IPS DF 6.9 (cell line): ENCODE measurements around the gene KCNH4.

Source experiments
- DNase-seq: peaks from one replicate; pipeline ENCODE4 v3.0.0-alpha.2; 2013; ENCODE audit warnings: low read depth, low spot score
- H3K27ac ChIP-seq: one replicate; pipeline ENCODE4 v1.5.1; 2013; ENCODE audit warnings: low read length, control low read depth
- H3K27me3 ChIP-seq: 2 replicates; pipeline ENCODE4 v1.6.1; 2013; ENCODE audit warnings: mild to moderate bottlenecking, low read length; ENCODE audit not compliant: control insufficient read depth, insufficient read depth
- H3K36me3 ChIP-seq: 2 replicates; pipeline ENCODE4 v1.6.1; 2013; ENCODE audit warnings: low read length; ENCODE audit not compliant: control insufficient read depth, insufficient read depth
- H3K4me1 ChIP-seq: 2 replicates; pipeline ENCODE4 v1.6.1; 2013; ENCODE audit warnings: low read length; ENCODE audit not compliant: control insufficient read depth, insufficient read depth
- H3K4me3 ChIP-seq: 2 replicates; pipeline ENCODE4 v1.5.1; 2013; ENCODE audit warnings: mild to moderate bottlenecking, low read length
- H3K9me3 ChIP-seq: 2 replicates; pipeline ENCODE4 v1.6.1; 2013; ENCODE audit warnings: low read length, inconsistent platforms; ENCODE audit not compliant: control insufficient read depth, insufficient read depth
- WGBS: extraction: QIAGEN DNeasy Blood & Tissue Kit; methylation state at CpG from one replicate; pipeline ENCODE4 v1.1.7; 2013; ENCODE audit warnings: mixed read lengths, missing lambda C conversion rate; ENCODE audit not compliant: insufficient read length, insufficient coverage; 5-methylcytosine and 5-hydroxymethylcytosine counted together

The KCNH4 gene

DNA sequence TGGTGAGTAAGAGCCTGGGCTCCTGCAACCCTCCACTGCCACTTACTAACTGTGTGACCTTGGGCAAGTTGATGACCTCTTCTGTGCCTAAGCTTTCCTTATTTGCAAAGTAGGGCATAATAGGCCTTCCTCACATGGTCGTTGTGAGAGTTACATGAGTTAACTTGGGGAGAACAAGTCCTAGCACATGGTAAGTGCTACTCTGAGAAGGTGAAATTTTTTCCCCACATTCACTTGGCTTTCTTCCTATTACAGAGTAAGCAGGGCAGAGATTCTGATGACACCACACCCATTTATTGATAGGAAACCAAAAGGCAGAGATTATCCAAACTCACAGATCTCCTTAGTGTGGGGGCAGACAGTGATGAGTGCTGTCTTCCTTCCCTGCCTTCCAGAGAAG, 1.6 kb downstream of the KCNH4 start:
- WGBS = no CpG with 5 or more reads among the region's 1 CpG
- Histone ChIP-seq H3K9me3 (no peaks in the 10 kb centered on the region), H3K27ac (no peak overlapping the region), H3K4me1 (no peaks in the 10 kb centered on the region; the same call in 1 of the 2 replicates), H3K27me3 (peaks cover 5% of the 10 kb centered on the region; the same call in 1 of the 2 replicates), H3K4me3 (no peak overlapping the region), H3K36me3 (no peaks in the 10 kb centered on the region)
- DNase-seq = no peak

DNA sequence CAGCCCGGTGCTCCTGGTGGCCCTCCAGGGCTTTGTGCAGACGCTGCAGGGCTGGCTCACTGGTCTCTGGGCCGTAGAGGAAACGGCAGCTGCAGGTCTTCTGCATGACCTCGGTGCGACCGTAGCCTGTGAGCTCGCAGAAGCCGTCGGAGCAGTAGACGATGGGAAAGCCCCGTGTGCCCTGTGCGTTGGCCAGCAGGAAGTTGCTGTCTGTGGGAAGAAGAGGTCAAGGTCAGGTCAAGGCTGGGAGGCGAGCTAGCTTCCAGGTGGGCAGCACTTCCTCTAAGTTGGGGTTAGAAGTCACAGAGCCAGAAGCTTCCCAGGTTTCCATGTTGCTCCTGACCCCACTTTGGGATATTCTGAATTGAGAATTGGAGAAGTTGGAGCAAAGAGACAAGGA, 2.1 kb downstream of the KCNH4 start:
- no CpG with 5 or more reads among the region's 14 CpGs for WGBS
- Histone ChIP-seq H3K9me3 (no peaks in the 10 kb centered on the region), H3K4me3 (no peak overlapping the region), H3K27me3 (peaks cover 5% of the 10 kb centered on the region; the same call in 1 of the 2 replicates), H3K4me1 (no peaks in the 10 kb centered on the region; the same call in 1 of the 2 replicates), H3K36me3 (no peaks in the 10 kb centered on the region), H3K27ac (no peak overlapping the region)
- DNase-seq = no peak

DNA sequence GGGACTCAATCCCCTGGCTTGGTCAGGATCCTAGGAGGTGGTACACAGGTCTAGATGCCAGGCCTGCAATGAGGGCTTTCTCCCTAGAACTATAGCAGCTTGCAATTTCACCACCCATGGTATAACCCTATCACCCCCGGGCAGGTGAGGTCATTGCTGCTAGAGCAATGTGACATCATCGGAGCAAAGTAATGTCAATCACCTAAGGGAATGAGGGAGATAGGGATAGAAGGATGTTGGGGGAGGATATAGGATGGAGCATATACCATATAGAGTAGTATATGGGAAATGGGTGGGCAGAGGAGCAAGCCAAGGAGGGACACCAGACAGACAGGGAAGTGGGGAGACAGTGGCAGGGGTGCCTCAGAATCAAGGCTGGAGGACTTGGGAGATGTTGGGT, 3.3 kb downstream of the KCNH4 start:
- peaks cover 2% of the 10 kb centered on the region; the same call in 1 of the 2 replicates for H3K27me3 ChIP-seq
- H3K36me3 ChIP-seq = no peaks in the 10 kb centered on the region
- no peak overlapping the region for H3K27ac ChIP-seq
- H3K4me1 ChIP-seq = no peaks in the 10 kb centered on the region; the same call in 1 of the 2 replicates
- DNase-seq = no peak
- no peak overlapping the region for H3K4me3 ChIP-seq
- no CpG with 5 or more reads among the region's 2 CpGs for WGBS
- no peaks in the 10 kb centered on the region for H3K9me3 ChIP-seq

DNA sequence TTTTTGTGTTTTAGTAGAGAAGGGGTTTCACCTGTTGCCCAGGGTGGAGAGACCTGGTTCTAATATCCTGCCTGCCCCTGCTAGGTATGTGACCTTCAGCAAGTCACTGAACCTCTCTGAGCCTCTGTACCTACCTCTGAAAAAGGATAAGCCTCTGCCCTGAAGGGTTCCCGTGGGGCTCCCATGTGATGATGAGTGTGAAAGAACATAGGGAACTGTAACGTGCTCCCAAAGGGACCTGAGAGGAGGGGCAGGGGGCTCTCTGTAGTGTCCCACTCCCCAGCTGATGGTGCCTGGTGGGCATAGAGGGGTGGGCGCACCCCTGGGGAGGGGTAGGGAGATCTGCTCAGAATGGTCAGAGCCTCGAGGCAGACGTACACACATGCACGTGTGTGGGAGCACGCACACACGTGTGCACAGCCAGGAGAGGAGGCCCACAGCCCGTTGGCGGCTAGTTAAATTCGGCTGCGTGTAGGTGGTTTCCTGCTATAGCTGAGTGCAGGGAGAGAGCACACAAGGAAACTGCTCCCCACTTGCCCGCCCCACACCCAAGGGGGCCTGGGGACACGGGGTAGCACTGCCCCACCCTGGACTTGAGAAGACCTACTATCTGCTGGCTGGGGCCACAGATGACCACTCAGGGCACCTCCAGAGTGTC, 6.7 kb downstream of the KCNH4 start:
- no peaks in the 10 kb centered on the region for H3K9me3 ChIP-seq
- WGBS = no CpG with 5 or more reads among the region's 14 CpGs
- H3K4me3 ChIP-seq = no peak overlapping the region
- H3K27me3 ChIP-seq = no peaks in the 10 kb centered on the region
- H3K27ac ChIP-seq = no peak overlapping the region
- H3K36me3 ChIP-seq = no peaks in the 10 kb centered on the region
- H3K4me1 ChIP-seq = no peaks in the 10 kb centered on the region
- no peak for DNase-seq

DNA sequence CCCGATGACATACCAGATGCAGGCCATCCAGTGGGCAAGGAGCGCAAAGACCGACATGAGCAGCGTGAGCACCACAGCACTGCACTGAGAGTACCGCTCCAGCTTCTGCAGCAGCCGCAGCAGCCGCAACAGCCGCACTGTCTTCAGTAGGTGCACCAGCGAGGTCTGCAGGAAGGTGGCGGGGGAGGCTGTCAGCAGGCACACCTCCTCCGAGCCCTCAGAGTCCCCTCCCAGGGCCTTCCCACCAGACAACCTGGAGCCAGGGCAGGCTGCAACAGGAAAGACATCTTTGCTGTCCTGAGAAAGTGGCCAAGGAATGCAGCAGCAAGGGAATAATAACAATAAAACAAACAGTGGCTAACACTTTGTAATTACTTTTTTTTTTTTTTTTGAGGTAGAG, 9.1 kb downstream of the KCNH4 start:
- no peak for DNase-seq
- Histone ChIP-seq H3K9me3 (no peaks in the 10 kb centered on the region), H3K4me3 (no peak overlapping the region), H3K27me3 (no peaks in the 10 kb centered on the region), H3K27ac (no peak overlapping the region), H3K36me3 (no peaks in the 10 kb centered on the region), H3K4me1 (no peaks in the 10 kb centered on the region)
- WGBS = no CpG with 5 or more reads among the region's 11 CpGs

DNA sequence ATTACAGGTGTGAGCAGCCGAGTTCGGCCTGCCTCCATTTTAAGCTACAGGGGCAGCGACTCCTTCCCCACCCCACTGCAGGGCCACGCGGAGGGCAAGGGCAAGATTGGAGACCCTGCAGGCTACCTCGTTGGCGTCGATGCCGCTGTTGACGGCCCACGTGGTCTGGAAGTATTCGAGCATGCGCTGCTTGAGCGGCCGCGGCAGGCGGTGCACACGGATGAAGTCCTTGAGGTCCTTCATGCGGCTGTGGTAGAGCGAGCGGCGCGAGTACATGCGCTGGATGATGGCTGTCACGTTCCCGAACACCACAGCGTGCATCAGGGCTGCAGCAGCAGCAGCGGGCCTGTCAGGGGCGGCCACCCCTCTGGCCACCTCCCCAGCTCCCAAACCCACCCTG, 11.6 kb downstream of the KCNH4 start:
- Histone ChIP-seq H3K4me3 (no peak overlapping the region), H3K27me3 (no peaks in the 10 kb centered on the region), H3K27ac (no peak overlapping the region), H3K4me1 (no peaks in the 10 kb centered on the region), H3K9me3 (no peaks in the 10 kb centered on the region), H3K36me3 (no peaks in the 10 kb centered on the region)
- DNase-seq = no peak
- no CpG with 5 or more reads among the region's 29 CpGs for WGBS

DNA sequence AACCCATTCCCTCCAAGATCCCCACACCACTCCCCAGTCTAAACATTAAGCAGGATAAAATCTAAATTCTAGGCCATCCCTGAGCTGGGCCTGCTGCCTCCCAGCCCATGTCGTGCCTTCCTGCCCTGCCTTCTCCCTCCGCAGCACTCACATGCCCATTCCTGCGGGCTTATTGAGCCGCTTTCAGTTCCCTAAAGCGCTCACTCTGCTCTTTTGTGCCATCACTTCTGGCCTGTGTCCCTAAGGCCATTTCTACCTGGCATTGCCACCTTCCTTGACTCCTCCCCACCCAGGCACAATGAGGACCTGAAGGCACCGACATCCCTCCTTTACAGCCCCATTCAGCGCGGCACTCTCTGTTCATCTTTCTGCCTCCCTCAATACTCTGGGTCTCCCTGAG, 13.1 kb downstream of the KCNH4 start:
- H3K27me3 ChIP-seq = no peaks in the 10 kb centered on the region
- no CpG with 5 or more reads among the region's 8 CpGs for WGBS
- H3K4me3 ChIP-seq = no peak overlapping the region
- no peak overlapping the region for H3K27ac ChIP-seq
- H3K36me3 ChIP-seq = no peaks in the 10 kb centered on the region
- no peaks in the 10 kb centered on the region for H3K9me3 ChIP-seq
- DNase-seq = no peak
- peaks cover 1% of the 10 kb centered on the region; the same call in 1 of the 2 replicates for H3K4me1 ChIP-seq

DNA sequence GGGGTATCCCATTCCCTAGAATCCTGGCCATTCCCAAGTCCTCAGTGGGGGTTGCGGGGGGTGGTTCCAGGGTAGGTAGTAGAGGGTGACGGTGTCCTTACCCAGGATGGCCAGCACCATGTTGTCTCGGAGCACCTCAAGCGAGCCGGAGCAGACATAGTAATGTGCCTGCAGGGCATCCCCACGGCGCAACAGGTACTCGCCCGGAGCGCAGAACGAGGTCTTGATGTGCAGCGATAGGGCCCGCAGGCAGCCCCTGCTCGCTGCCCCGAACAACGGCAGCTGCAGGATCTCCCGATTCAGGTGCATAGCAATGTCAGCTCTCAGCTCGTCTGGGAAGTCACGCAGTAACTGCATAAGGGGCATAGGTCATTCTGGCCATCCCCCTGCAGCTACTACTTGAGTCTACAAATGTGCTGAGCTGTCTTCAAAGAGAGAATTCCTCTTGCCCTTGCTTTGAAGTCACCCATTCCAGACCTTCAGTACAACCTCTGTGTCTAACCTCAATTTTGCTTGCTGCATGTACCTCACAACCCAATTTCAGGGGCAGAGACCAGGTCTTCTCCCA, 14.7 kb downstream of the KCNH4 start:
- Histone ChIP-seq H3K9me3 (no peaks in the 10 kb centered on the region), H3K4me3 (no peak overlapping the region), H3K4me1 (peaks cover 1% of the 10 kb centered on the region; the same call in 1 of the 2 replicates), H3K36me3 (no peaks in the 10 kb centered on the region), H3K27me3 (no peaks in the 10 kb centered on the region), H3K27ac (no peak overlapping the region)
- WGBS = no CpG with 5 or more reads among the region's 19 CpGs
- no peak for DNase-seq

DNA sequence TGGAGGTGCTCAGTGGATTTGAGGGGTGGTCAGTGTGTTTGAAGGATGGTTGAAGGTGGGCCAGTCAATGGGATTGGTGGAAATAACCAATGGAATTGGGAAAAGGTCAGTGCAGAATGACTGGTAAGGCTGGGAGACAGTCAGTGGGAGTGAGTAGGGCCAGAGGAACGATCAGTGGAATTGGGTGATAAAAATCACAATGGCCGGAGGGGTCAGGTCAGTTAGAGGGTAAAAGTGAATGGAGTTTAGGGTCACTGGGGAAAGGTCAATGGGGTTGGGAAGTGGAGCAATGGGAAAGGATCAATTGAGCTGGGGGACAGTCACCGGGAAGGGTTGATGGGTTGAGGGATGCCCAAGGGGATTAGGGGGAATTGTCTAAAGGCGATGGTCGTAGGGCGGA, 15.2 kb downstream of the KCNH4 start:
- Histone ChIP-seq H3K9me3 (no peaks in the 10 kb centered on the region), H3K27me3 (no peaks in the 10 kb centered on the region), H3K27ac (no peak overlapping the region), H3K4me1 (peaks cover 1% of the 10 kb centered on the region; the same call in 1 of the 2 replicates), H3K36me3 (no peaks in the 10 kb centered on the region), H3K4me3 (no peak overlapping the region)
- no CpG with 5 or more reads among the region's 6 CpGs for WGBS
- no peak for DNase-seq

DNA sequence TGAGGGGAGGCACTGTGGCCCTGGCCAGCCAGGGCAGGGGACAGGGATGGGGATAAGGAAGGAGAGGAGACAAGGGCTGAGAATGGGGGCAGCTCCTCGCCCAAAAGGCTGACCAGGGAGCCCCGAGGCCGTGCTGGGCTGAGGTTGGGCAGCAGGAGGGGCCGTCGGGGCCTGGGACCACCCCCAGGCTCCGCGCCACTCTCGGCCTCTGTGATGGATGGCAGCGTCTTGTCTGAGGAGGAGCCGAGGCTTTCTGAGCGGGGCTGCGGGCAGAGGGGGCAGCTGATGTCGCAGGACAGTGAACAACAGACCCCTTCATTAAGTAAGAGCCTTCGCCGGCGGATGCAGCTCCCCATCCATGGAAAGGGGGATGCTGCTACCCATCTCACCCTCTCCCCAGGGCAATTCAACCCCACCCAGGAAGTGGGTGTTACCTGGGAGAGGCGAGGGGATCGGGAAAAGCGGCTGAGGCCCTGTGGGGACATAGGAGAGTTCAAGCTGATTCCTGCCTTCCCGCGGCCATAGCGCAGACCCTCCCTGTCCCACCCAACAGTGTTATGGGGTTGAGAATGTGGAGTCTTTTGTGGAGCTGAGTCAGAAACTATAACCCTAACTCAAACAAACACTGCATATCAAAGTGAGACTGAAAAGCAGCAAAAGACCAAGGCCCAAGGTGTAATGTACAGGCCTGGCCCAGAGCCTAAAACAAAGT, 17.1 kb downstream of the KCNH4 start:
- no peaks in the 10 kb centered on the region for H3K9me3 ChIP-seq
- WGBS = no CpG with 5 or more reads among the region's 22 CpGs
- no peaks in the 10 kb centered on the region for H3K36me3 ChIP-seq
- DNase-seq = no peak
- H3K4me3 ChIP-seq = no peak overlapping the region
- H3K4me1 ChIP-seq = peaks cover 1% of the 10 kb centered on the region; the same call in 1 of the 2 replicates
- H3K27me3 ChIP-seq = no peaks in the 10 kb centered on the region
- no peak overlapping the region for H3K27ac ChIP-seq
